HG02943 (cell line): Measurements from ENCODE around the gene SRSF3.

Experiments used
- ATAC-seq: cut with Tn5 transposase; IDR thresholded peaks from one replicate; pipeline ENCODE4 v1.9.1; 2021; ENCODE audit warnings: mild to moderate bottlenecking, low read depth, moderate library complexity; ENCODE audit not compliant: unreplicated experiment

SRSF3 gene

GRCh38 chr6:36594029-36594815 is at the start of gene SRSF3:
TSS of gene SRSF3 (plus strand) at chr6:36594362. CDS start at chr6:36596763, 2,401 bp downstream.
- peak; percentile 84 for ATAC-seq

DNA sequence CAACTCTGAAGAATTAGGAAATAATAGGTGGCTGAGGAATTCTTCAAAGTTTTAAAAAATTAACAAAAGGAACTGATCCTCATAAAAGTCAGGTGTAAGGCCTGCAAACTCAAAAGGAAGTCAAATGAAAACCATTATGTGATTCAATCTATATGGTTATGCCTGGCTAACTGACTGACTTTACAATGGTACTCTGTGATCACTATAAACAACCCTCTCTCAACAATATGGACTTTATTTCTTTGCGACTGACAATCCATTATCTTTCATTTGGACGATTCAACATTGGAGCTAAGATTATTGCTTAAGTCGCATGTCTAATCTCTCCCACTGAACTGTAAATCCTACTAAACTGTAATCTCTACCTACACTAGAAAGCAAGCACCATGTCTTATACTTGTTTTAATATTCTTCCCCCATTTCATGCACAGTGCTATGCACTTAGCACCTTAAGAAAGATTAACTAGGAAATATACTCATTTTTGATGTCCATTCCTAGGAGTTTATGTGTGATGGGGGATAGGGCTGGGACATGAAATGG is 48.3 kb upstream of the SRSF3 start:
- ATAC-seq, result no peak

DNA sequence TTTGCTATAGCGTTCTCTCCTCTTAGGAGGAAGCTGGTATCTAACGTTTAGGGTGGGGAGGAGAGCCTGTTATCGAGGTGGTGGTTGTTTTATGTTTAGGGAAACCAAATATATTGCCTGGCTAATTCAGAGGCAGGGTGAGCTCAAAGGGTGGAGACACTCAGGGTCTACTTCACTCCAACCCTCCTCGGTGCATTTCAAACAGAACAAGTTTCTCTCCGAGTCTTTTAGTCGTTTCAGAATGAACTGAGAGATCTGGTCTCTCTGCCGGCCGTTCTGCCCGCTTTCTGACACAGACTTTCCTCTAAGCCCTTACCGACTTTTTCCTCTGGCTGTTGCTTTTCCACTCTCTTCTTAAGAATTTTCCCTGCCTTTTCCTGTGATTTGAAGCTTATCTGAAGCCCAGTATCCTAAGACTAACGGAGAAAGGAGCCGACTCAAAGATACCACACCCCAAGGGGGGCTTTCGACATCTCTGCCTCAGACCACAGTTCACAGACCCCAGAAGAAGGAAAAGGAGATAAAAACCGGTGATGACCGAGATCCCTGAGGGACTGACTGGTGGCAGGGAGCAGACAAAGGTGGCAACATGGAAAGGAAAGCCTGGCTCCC is 47.7 kb upstream of the SRSF3 start:
- ATAC-seq, result no peak

GRCh38 chr6:36546920-36547645 is 47.1 kb upstream of the SRSF3 start, which contains the start of gene STK38:
TSS of gene STK38 (minus strand) at chr6:36547479. CDS start at chr6:36540202, 7,277 bp downstream.
- ATAC-seq, result peak; percentile 69

- no peak for ATAC-seq
Observed at GRCh38 chr6:36547646-36548400, 46.3 kb upstream of the SRSF3 start.

DNA sequence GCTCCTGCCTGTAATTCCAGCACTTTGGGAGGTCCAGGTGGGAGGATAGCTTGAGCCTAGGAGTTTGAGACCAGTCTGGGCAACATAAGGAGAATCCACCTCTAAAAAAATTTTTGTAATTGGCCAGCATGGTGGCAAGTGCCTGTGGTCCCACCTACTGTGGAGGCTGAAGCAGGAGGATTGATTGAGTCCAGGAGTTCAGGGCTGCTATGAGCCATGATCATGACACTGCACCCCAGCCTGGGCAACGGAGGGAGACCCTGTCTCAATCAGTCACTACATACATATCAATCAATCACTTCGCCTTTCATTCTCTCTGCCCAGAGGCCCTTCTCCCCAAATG is 45.8 kb upstream of the SRSF3 start:
- no peak for ATAC-seq

GRCh38 chr6:36550473-36551000 is 43.6 kb upstream of the SRSF3 start:
- ATAC-seq, result no peak

- ATAC-seq, result no peak
Observed at GRCh38 chr6:36555750-36556252, 38.4 kb upstream of the SRSF3 start.

DNA sequence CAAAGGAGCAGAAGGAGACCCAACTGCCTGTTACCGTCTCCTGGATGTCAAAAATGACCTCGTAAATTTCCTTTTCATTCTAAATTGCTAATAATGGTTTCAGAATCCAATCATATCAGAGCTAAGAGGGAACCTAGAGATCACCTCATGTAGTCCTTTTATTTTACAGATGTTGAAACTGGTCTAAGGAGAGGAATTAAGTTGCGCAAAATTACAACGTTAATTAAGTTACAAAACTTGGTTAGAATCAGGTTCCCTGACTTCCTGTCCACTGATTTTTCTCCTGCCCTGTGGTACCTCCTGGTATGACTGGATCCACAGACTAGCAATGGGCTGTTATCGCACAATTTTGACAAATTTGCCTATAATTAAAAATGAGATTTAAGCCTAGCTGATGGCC is 37.9 kb upstream of the SRSF3 start:
- no peak for ATAC-seq

- no peak for ATAC-seq
Observed at GRCh38 chr6:36559011-36559793, 35.0 kb upstream of the SRSF3 start.

- ATAC-seq, result no peak
Observed at GRCh38 chr6:36560822-36561221, 33.3 kb upstream of the SRSF3 start.

- no peak for ATAC-seq
Observed at GRCh38 chr6:36563237-36563927, 30.8 kb upstream of the SRSF3 start.

DNA sequence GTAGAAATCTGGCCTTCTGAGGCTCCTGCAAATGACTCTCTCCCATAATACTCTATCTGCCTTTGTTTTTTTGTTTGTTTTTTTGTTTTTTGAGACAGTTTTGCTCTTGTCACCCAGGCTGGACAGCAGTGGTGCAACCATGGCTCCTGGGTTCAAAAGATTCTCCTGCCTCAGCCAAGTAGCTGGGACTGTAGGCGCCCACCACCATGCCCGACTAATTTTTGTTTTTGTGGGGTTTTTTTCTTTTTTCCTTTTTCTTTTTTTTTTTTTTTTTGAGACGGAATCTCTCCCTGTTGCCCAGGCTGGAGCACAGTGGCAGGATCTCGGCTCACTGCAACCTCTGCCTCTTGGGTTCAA is 30.3 kb upstream of the SRSF3 start:
- ATAC-seq, result no peak

GRCh38 chr6:36566418-36566905 is 27.7 kb upstream of the SRSF3 start:
- no peak for ATAC-seq

- ATAC-seq, result no peak
Observed at GRCh38 chr6:36570264-36570663, 23.9 kb upstream of the SRSF3 start.

- no peak for ATAC-seq
Observed at GRCh38 chr6:36571122-36572043, 22.8 kb upstream of the SRSF3 start.
